Activated naive CD4-positive, alpha-beta T cell treated with anti-CD3 and anti-CD28 coated beads, Interleukin-2, amount 10 ng/mL, durations not matched to agents 7 days and 5 days (primary cell): ENCODE measurements around the gene PTDSS2.

ENCODE experiments used
- CTCF ChIA-PET: fragments of 350-600 bp; sonication (Branson Sonifier 250); formaldehyde crosslinking; loops from one replicate; lab custom pipeline; 2021; ENCODE audit warnings: antibody characterized with exemption; lab: Charles Lee
- DNase-seq: peaks from one replicate; pipeline ENCODE4 v3.0.0-alpha.2; 2020
- H3K27ac Mint-ChIP-seq: one replicate; pipeline ENCODE4 v1.8.0; 2021; ENCODE audit warnings: mild to moderate bottlenecking, moderate library complexity, mixed read lengths
- H3K27me3 Mint-ChIP-seq: one replicate; pipeline ENCODE4 v1.8.0; 2021; ENCODE audit warnings: mild to moderate bottlenecking, mixed read lengths
- H3K36me3 Mint-ChIP-seq: one replicate; pipeline ENCODE4 v1.8.0; 2021; ENCODE audit warnings: mixed read lengths
- H3K4me1 Mint-ChIP-seq: one replicate; pipeline ENCODE4 v1.8.0; 2021; ENCODE audit warnings: mixed read lengths
- H3K4me3 Mint-ChIP-seq: one replicate; pipeline ENCODE4 v1.8.0; 2021; ENCODE audit warnings: mild to moderate bottlenecking, moderate library complexity, mixed read lengths
- H3K9me3 Mint-ChIP-seq: one replicate; pipeline ENCODE4 v1.8.0; 2021; ENCODE audit warnings: mixed read lengths

The PTDSS2 gene

DNA sequence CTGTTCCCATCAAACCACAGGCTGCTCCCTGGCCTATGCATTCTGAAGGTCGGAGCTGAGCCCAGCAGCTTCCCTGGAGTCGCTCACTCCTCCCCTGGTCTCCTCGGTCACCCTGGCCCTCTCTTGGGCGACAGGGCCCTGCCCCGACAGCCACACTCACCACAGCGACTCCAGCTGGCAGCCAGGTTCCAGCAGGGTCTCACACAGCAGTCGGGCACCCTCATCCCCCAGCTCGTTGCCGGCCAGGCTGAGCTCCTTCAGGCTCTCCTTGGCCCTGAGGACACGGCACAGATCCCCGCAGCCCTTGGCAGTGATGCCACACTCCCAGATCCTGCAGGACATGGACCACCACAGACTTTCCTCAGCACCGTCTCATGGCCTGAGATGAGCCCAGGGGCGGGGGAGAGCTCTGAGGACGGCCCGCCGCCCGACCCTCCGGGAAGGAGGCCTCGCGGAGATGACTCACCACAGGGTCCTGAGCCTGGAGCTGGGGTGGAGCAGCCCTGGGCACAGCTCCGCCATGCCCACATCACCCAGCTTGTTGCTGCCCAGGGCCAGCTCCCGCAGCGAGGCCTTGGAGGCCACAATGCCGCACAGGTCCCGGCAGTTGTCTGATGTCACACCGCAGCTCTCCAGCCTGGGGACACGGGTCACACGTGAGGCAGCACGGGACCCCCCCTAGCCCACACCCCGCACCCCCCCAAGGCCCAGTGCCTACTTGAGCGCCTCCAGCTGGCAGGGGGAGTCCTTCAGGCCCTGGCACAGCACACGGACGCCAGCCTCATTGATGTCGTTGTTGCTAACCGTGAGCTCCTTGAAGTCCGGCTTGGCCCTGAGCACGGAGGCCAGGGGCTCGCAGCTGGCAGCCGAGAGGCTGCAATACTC lies 48.5 kb downstream of the PTDSS2 start:
- peaks cover 40% of the 10 kb centered on the region for H3K36me3 Mint-ChIP-seq
- DNase-seq = no peak
- no peaks in the 10 kb centered on the region for H3K9me3 Mint-ChIP-seq
- H3K4me3 Mint-ChIP-seq = no peak overlapping the region
- H3K27ac Mint-ChIP-seq = no peak overlapping the region
- CTCF ChIA-PET = interaction anchor here (1.0 kb wide), 1 partner anchor 47 kb away, joined by 3 read pairs; no protein-coding TSS in a partner anchor
- peaks cover 11% of the 10 kb centered on the region for H3K4me1 Mint-ChIP-seq
- H3K27me3 Mint-ChIP-seq = no peaks in the 10 kb centered on the region

- H3K27ac Mint-ChIP-seq = no peak overlapping the region
- H3K4me1 Mint-ChIP-seq = peaks cover 14% of the 10 kb centered on the region
- H3K36me3 Mint-ChIP-seq = peaks cover 40% of the 10 kb centered on the region
- H3K4me3 Mint-ChIP-seq = no peak overlapping the region
- H3K27me3 Mint-ChIP-seq = no peaks in the 10 kb centered on the region
- CTCF ChIA-PET = interaction anchor here (0.8 kb wide), 1 partner anchor 23 kb away, joined by 3 read pairs; no protein-coding TSS in a partner anchor
- H3K9me3 Mint-ChIP-seq = no peaks in the 10 kb centered on the region
- DNase-seq = no peak
Observed at GRCh38 chr11:499201-500076, 49.4 kb downstream of the PTDSS2 start.

- CTCF ChIA-PET = interaction anchor here (1.0 kb wide), 1 partner anchor 18 kb away, joined by 3 read pairs; no protein-coding TSS in a partner anchor
- H3K27ac Mint-ChIP-seq = peak overlapping the region; percentile 49
Observed at GRCh38 chr11:501001-501682, 51.1 kb downstream of the PTDSS2 start.

GRCh38 chr11:501683-502287 lies 51.7 kb downstream of the PTDSS2 start:
- H3K27ac Mint-ChIP-seq = no peak overlapping the region
- DNase-seq = no peak

More at GRCh38 chr11:501001-501682, 51.1 kb downstream of the PTDSS2 start:
- Mint-ChIP-seq H3K4me3 (no peak overlapping the region), H3K9me3 (no peaks in the 10 kb centered on the region), H3K4me1 (peaks cover 29% of the 10 kb centered on the region), H3K36me3 (peaks cover 34% of the 10 kb centered on the region), H3K27me3 (no peaks in the 10 kb centered on the region)
- DNase-seq = no peak

GRCh38 chr11:502288-503178 lies 52.5 kb downstream of the PTDSS2 start:
- no peaks in the 10 kb centered on the region for H3K9me3 Mint-ChIP-seq
- H3K36me3 Mint-ChIP-seq = peaks cover 29% of the 10 kb centered on the region
- H3K27me3 Mint-ChIP-seq = peaks cover 4% of the 10 kb centered on the region
- H3K27ac Mint-ChIP-seq = no peak overlapping the region
- peaks cover 25% of the 10 kb centered on the region for H3K4me1 Mint-ChIP-seq
- H3K4me3 Mint-ChIP-seq = no peak overlapping the region
- DNase-seq = no peak
- CTCF ChIA-PET = interaction anchor here (0.6 kb wide), 1 partner anchor 53 kb away, joined by 3 read pairs; no protein-coding TSS in a partner anchor

More at GRCh38 chr11:501683-502287, 51.7 kb downstream of the PTDSS2 start:
- Mint-ChIP-seq H3K4me1 (peaks cover 30% of the 10 kb centered on the region), H3K4me3 (no peak overlapping the region), H3K36me3 (peaks cover 36% of the 10 kb centered on the region), H3K27me3 (peaks cover 4% of the 10 kb centered on the region), H3K9me3 (no peaks in the 10 kb centered on the region)
- CTCF ChIA-PET = interaction anchor here (1.0 kb wide), 1 partner anchor 17 kb away, joined by 3 read pairs; no protein-coding TSS in a partner anchor

DNA sequence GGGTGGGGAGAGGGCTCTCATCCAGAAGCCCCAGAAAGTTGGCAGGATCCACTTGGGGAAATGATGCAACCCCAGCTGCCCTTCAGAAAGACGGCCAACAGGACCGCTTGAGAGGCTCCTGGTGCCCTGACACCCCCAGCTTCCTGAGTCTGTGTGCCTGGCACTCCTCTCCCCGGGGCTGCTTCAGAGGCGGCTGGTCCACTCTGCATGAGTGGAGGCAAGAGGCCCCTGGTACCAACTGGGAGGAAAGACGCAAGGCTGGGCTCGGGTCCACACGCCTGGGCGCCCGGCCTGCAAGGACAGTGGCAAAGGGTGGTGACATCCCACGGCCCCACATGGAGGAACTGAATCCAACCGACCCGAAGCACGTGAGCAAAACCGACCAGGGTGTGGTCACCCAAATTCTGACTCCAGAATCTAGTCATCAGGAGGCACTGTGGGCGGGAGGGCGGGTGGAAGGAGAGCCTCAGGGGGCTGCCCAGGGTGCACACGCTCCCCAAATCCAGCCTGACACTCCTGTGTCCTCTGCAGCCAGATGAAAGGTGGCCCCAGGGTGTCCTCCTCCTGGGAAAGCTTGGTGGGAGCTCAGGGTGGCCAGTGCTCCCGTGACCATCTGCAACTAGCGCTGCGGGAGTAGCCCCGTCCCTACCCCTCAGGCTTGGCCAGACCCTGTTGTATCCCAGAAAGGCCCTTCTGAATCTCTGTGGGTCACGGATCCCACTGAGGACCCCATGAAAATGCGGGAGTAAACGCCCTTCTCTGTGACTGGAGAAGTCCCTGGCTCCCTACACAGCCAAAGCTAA lies 53.3 kb downstream of the PTDSS2 start:
- Mint-ChIP-seq H3K27ac (no peak overlapping the region), H3K27me3 (peaks cover 4% of the 10 kb centered on the region), H3K9me3 (no peaks in the 10 kb centered on the region), H3K4me3 (no peak overlapping the region), H3K4me1 (peaks cover 30% of the 10 kb centered on the region), H3K36me3 (peaks cover 24% of the 10 kb centered on the region)
- DNase-seq = no peak
- CTCF ChIA-PET = no interaction called here

GRCh38 chr11:504053-504993 lies 54.2 kb downstream of the PTDSS2 start:
- CTCF ChIA-PET = interaction anchor here (1.6 kb wide), 1 partner anchor 13 kb away, joined by 4 read pairs; no protein-coding TSS in a partner anchor
- Mint-ChIP-seq H3K4me3 (peak overlapping the region; percentile 59), H3K9me3 (no peaks in the 10 kb centered on the region)

DNA sequence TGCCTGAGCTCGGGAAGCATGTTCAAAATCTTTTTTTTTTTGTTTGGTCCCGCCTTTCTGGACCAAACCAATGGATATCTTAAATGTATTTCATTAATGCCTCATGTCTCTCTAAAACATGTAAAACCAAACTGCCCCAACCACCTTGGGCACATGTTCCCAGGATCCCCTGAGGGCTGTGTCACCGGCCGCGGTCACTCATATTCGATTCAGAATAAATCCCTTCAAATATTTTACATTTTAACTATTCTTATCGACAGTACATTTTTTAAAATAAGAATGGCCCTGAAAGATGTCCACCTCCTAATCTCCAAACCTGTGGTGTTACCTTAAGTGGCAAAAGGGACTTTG lies 54.9 kb downstream of the PTDSS2 start:
- H3K27ac Mint-ChIP-seq = peak overlapping the region; percentile 100
- CTCF ChIA-PET = interaction anchor here (1.6 kb wide), 1 partner anchor 13 kb away, joined by 4 read pairs; no protein-coding TSS in a partner anchor
- H3K4me1 Mint-ChIP-seq = peaks cover 33% of the 10 kb centered on the region
- H3K27me3 Mint-ChIP-seq = peaks cover 4% of the 10 kb centered on the region
- H3K9me3 Mint-ChIP-seq = no peaks in the 10 kb centered on the region
- H3K4me3 Mint-ChIP-seq = peak overlapping the region; percentile 96
- DNase-seq = no peak
- peaks cover 23% of the 10 kb centered on the region for H3K36me3 Mint-ChIP-seq

More at GRCh38 chr11:504053-504993, 54.2 kb downstream of the PTDSS2 start:
- H3K27me3 Mint-ChIP-seq = peaks cover 4% of the 10 kb centered on the region
- H3K36me3 Mint-ChIP-seq = peaks cover 21% of the 10 kb centered on the region
- peaks cover 30% of the 10 kb centered on the region for H3K4me1 Mint-ChIP-seq
- peak overlapping the region; percentile 76 for H3K27ac Mint-ChIP-seq
- DNase-seq = peak; percentile 36

DNA sequence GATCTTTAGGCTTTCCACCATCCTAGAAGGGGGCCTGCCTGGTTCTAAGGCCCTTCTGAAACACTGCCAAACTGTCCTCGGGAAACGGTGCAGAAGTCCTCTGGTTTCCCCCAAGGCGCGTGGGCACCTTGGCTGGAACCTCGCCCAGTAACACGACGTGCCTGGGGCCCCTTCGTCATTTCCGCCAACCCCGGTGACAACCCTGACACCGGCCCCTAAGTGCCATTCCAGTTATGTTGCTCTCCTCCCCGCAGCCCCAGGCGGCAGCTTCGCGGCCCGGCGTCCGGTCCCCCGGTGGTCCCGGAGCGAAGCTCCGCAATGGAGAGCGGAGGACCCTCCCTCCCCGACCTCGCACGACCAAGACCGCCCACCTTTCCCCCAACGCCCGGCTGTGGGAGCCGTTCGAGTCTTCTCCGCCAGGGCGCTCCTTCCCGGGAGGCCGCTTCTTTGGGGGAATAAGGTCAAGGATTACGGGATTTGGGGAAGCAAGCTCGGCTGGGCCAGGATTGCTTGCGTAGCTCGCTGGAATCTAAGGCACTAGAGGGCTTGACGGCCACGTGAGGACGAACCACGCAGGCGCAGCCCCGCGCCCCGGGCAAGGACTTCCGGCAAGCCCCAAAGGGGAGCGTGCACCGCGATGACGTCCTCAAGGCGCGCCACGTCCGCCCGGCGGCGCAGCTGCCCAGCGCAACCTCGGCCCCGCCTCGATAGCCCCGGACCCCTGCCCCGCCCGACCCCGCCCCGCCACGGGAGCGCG lies 56.3 kb downstream of the PTDSS2 start:
- Mint-ChIP-seq H3K4me3 (peak overlapping the region; percentile 96), H3K9me3 (no peaks in the 10 kb centered on the region), H3K27me3 (peaks cover 4% of the 10 kb centered on the region), H3K36me3 (peaks cover 14% of the 10 kb centered on the region), H3K4me1 (peaks cover 33% of the 10 kb centered on the region), H3K27ac (peak overlapping the region; percentile 100)
- CTCF ChIA-PET = interaction anchor here (1.4 kb wide), 1 partner anchor 13 kb away, joined by 3 read pairs; no protein-coding TSS in a partner anchor
- peak; percentile 98 for DNase-seq

DNA sequence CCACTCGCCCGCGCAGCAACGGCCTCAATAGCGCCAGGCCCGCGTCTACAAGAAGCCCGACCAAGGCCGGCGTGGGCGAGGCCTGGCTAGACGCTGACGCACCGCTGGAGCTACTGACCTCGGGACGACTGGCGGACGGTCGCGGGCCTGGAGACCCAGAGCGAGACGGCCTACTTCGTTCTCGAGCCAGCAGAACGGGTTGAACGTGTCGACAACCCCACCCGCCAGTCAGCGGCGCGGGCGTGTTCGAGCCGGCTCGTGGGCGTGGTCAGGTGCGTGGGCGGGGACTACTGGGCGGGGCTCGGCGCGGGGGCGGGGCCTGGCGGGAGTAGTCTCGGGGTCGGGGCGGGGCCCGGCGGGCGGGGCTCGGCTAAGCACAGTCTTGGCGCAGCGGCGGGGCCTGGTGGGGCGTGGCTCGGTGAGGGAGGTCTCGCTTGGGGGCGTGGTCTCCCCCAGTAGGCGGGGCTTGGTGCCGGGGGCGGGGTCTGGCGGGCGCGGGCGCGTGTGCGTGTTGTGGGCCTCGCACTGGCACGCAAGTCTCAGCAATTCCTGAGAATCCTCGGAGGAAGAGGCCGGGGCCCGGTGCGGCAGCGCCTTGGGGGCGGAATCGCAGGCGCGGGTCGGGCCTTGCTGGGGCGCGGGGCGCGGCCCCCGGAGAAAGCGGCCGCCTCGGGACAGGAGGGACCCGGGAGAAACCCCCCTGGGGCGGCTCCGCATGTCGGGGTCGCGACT lies 57.1 kb downstream of the PTDSS2 start, which contains the start of gene RNH1:
TSS of gene RNH1 (minus strand) at position 248 of the 732 bp plus-strand sequence. CDS start 5,080 bp downstream, outside the sequence.
- Mint-ChIP-seq H3K27ac (peak within 1 kb of the TSS; percentile 100), H3K36me3 (peaks cover 16% of the 10 kb centered on the region), H3K4me3 (peak within 1 kb of the TSS; percentile 96), H3K27me3 (peaks cover 4% of the 10 kb centered on the region), H3K4me1 (peaks cover 33% of the 10 kb centered on the region), H3K9me3 (no peaks in the 10 kb centered on the region)
- peak; percentile 99 for DNase-seq
- CTCF ChIA-PET = interaction anchor here (1.5 kb wide), 1 partner anchor 10 kb away, joined by 3 read pairs; no protein-coding TSS in a partner anchor
